ENCODE measurements around the gene LAMA2.

Gene LAMA2

GRCh38 chr6:128855581-128856085 lies 27.3 kb upstream of the LAMA2 start:
- no peak for DNase-seq
- H3K9me3 ChIP-seq (replicated peaks; ENCODE audit: insufficient read depth, low read length): no peaks in the 10 kb centered on the region

GRCh38 chr6:128857806-128858205 lies 25.1 kb upstream of the LAMA2 start:
- no peak overlapping the region for H3K4me3 ChIP-seq (ENCODE audit: low read length)
- DNase-seq: no peak
- H3K36me3 ChIP-seq (replicated peaks; ENCODE audit: insufficient read depth, low read length): no peaks in the 10 kb centered on the region
- no peak overlapping the region for H2AFZ ChIP-seq (ENCODE audit: low read length)
- H3K9me3 ChIP-seq (replicated peaks; ENCODE audit: insufficient read depth, low read length): no peaks in the 10 kb centered on the region
- no peaks in the 10 kb centered on the region for H3K79me2 ChIP-seq (ENCODE audit: low read length)
- no peak overlapping the region for H3K4me2 ChIP-seq (ENCODE audit: low read depth, low read length)
- H3K27me3 ChIP-seq (replicated peaks; ENCODE audit: insufficient read depth, low read length): no peaks in the 10 kb centered on the region
- no peaks in the 10 kb centered on the region for H4K20me1 ChIP-seq (ENCODE audit: insufficient read depth, low read length)
- no peaks in the 10 kb centered on the region for H3F3A ChIP-seq (ENCODE audit: insufficient read depth, low read length)
- H3K27ac ChIP-seq (ENCODE audit: low read length): no peak overlapping the region
- H3K4me1 ChIP-seq (ENCODE audit: low read length): no peaks in the 10 kb centered on the region
- no peak for TF ChIP-seq EZH2phosphoT487 (IDR thresholded peaks at IDR 0.05; ENCODE audit: low read length)
- TF ChIP-seq CTCF (IDR thresholded peaks at IDR 0.05; ENCODE audit: low read length): no peak
- no peak for TF ChIP-seq EZH2 (optimal IDR thresholded peaks at IDR 0.05; ENCODE audit: low read depth, low read length)
- H3K9me2 ChIP-seq (replicated peaks; ENCODE audit: insufficient read depth, low read length): no peaks in the 10 kb centered on the region
- H3K9ac ChIP-seq (ENCODE audit: low read length): no peak overlapping the region

More at GRCh38 chr6:128855581-128856085, 27.3 kb upstream of the LAMA2 start:
- H4K20me1 ChIP-seq (ENCODE audit: insufficient read depth, low read length): no peaks in the 10 kb centered on the region
- no peaks in the 10 kb centered on the region for H3F3A ChIP-seq (ENCODE audit: insufficient read depth, low read length)
- H3K79me2 ChIP-seq (ENCODE audit: low read length): no peaks in the 10 kb centered on the region
- no peak overlapping the region for H3K4me2 ChIP-seq (ENCODE audit: low read depth, low read length)
- no peak overlapping the region for H3K27ac ChIP-seq (ENCODE audit: low read length)
- no peak overlapping the region for H3K9ac ChIP-seq (ENCODE audit: low read length)
- no peaks in the 10 kb centered on the region for H3K27me3 ChIP-seq (replicated peaks; ENCODE audit: insufficient read depth, low read length)
- no peak overlapping the region for H2AFZ ChIP-seq (ENCODE audit: low read length)
- no peaks in the 10 kb centered on the region for H3K36me3 ChIP-seq (replicated peaks; ENCODE audit: insufficient read depth, low read length)
- H3K9me2 ChIP-seq (replicated peaks; ENCODE audit: insufficient read depth, low read length): no peaks in the 10 kb centered on the region
- no peaks in the 10 kb centered on the region for H3K4me1 ChIP-seq (ENCODE audit: low read length)
- H3K4me3 ChIP-seq (ENCODE audit: low read length): no peak overlapping the region
- TF ChIP-seq CTCF (IDR thresholded peaks at IDR 0.05; ENCODE audit: low read length): no peak
- TF ChIP-seq EZH2 (optimal IDR thresholded peaks at IDR 0.05; ENCODE audit: low read depth, low read length): no peak
- no peak for TF ChIP-seq EZH2phosphoT487 (IDR thresholded peaks at IDR 0.05; ENCODE audit: low read length)

- Histone ChIP-seq H3K4me2 (ENCODE audit: low read depth, low read length) (no peak overlapping the region), H3K79me2 (ENCODE audit: low read length) (no peaks in the 10 kb centered on the region), H3K27me3 (replicated peaks; ENCODE audit: insufficient read depth, low read length) (no peaks in the 10 kb centered on the region), H3K9ac (ENCODE audit: low read length) (no peak overlapping the region), H3K9me2 (replicated peaks; ENCODE audit: insufficient read depth, low read length) (no peaks in the 10 kb centered on the region), H2AFZ (ENCODE audit: low read length) (no peak overlapping the region), H3K4me1 (ENCODE audit: low read length) (no peaks in the 10 kb centered on the region), H3F3A (ENCODE audit: insufficient read depth, low read length) (no peaks in the 10 kb centered on the region), H3K9me3 (replicated peaks; ENCODE audit: insufficient read depth, low read length) (no peaks in the 10 kb centered on the region), H3K36me3 (replicated peaks; ENCODE audit: insufficient read depth, low read length) (no peaks in the 10 kb centered on the region), H3K4me3 (ENCODE audit: low read length) (no peak overlapping the region), H3K27ac (ENCODE audit: low read length) (no peak overlapping the region), H4K20me1 (ENCODE audit: insufficient read depth, low read length) (no peaks in the 10 kb centered on the region)
- TF ChIP-seq EZH2phosphoT487 (IDR thresholded peaks at IDR 0.05; ENCODE audit: low read length) (no peak), EZH2 (optimal IDR thresholded peaks at IDR 0.05; ENCODE audit: low read depth, low read length) (no peak), CTCF (IDR thresholded peaks at IDR 0.05; ENCODE audit: low read length) (no peak)
- DNase-seq: no peak
Observed at GRCh38 chr6:128860782-128861181, 22.2 kb upstream of the LAMA2 start.
